Right atrium auricular region (tissue), 2 donors: ENCODE results near the gene ERCC3. TPM values are rescaled to one million over a fixed set of nuclear protein-coding genes. Genes with fewer than 3 reads are reported as not detected.

ENCODE experiments used
- DNase-seq: peaks from one replicate; pipeline ENCODE4 v3.0.0-alpha.2; 2019; ENCODE audit warnings: low spot score
- H3K27ac ChIP-seq, 2 donors: fragments of 200-600 bp; sonication (generic); 1 replicate in 1 of 2; 2 replicates in 1 of 2; pipeline ENCODE4 v1.5.1; 2016 to 2019
- H3K27me3 ChIP-seq, 2 donors: fragments of 200-600 bp; sonication (generic); one replicate each; pipeline versions ENCODE4 v1.5.1 to v1.6.0; 2017 to 2019
- H3K36me3 ChIP-seq: fragments of 200-600 bp; sonication (generic); one replicate; pipeline ENCODE4 v1.5.1; 2016
- H3K4me1 ChIP-seq, 2 donors: fragments of 200-600 bp; sonication (generic); one replicate each; pipeline versions ENCODE4 v1.5.1 to v1.6.0; 2017 to 2019
- H3K4me3 ChIP-seq, 2 donors: fragments of 200-600 bp; sonication (generic); 1 replicate in 1 of 2; 2 replicates in 1 of 2; pipeline ENCODE4 v1.5.1; 2017 to 2019; ENCODE audit warnings: mild to moderate bottlenecking in 1 of 2, moderate library complexity in 1 of 2
- H3K9me3 ChIP-seq, 2 donors: fragments of 200-600 bp; sonication (generic); one replicate each; pipeline ENCODE4 v1.5.1; 2019
- total RNA-seq, 2 donors: library from RNA; depleted of rRNA; stranded (reverse); fragments of >200 nt; gene quantifications; one replicate each; pipeline ENCODE4 v1.1.0, GENCODE V29; 2016
- TF ChIP-seq, protein P1 (sequence below), 2 donors: fragments of 200-600 bp; sonication (generic); IDR thresholded peaks; one replicate each; pipeline ENCODE4 v1.5.1; 2019; ENCODE audit warnings: antibody characterized with exemption in 2 of 2

ERCC3 gene
- total RNA-seq, 2 donors from 2014 or later = 13.9 to 15.8 TPM

GRCh38 chr2:127326289-127326945, 32.5 kb upstream of the ERCC3 start:
- DNase-seq = no peak
- H3K27me3 ChIP-seq = no peaks in the 10 kb centered on the region
- peaks cover 57% of the 10 kb centered on the region for H3K36me3 ChIP-seq
- TF ChIP-seq, protein P1, sequence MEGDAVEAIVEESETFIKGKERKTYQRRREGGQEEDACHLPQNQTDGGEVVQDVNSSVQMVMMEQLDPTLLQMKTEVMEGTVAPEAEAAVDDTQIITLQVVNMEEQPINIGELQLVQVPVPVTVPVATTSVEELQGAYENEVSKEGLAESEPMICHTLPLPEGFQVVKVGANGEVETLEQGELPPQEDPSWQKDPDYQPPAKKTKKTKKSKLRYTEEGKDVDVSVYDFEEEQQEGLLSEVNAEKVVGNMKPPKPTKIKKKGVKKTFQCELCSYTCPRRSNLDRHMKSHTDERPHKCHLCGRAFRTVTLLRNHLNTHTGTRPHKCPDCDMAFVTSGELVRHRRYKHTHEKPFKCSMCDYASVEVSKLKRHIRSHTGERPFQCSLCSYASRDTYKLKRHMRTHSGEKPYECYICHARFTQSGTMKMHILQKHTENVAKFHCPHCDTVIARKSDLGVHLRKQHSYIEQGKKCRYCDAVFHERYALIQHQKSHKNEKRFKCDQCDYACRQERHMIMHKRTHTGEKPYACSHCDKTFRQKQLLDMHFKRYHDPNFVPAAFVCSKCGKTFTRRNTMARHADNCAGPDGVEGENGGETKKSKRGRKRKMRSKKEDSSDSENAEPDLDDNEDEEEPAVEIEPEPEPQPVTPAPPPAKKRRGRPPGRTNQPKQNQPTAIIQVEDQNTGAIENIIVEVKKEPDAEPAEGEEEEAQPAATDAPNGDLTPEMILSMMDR (IDR thresholded peaks at IDR 0.05) = no peak
- no peak overlapping the region for H3K4me3 ChIP-seq
- H3K9me3 ChIP-seq = no peaks in the 10 kb centered on the region
- no peak overlapping the region for H3K27ac ChIP-seq
- H3K4me1 ChIP-seq = no peaks in the 10 kb centered on the region

- no peak overlapping the region for H3K4me3 ChIP-seq
- H3K4me1 ChIP-seq = no peaks in the 10 kb centered on the region
- TF ChIP-seq, protein P1 (IDR thresholded peaks at IDR 0.05) = peak in 1 of 2 donors; percentile 69
- H3K27ac ChIP-seq = no peak overlapping the region
- peaks cover 58% of the 10 kb centered on the region for H3K36me3 ChIP-seq
- no peaks in the 10 kb centered on the region for H3K27me3 ChIP-seq
- peaks cover 0 to 9% of the 10 kb centered on the region in 2 donors for H3K9me3 ChIP-seq
- no peak for DNase-seq
These were observed 30.7 kb upstream of the ERCC3 start for GRCh38 chr2:127324635-127325034.

DNA sequence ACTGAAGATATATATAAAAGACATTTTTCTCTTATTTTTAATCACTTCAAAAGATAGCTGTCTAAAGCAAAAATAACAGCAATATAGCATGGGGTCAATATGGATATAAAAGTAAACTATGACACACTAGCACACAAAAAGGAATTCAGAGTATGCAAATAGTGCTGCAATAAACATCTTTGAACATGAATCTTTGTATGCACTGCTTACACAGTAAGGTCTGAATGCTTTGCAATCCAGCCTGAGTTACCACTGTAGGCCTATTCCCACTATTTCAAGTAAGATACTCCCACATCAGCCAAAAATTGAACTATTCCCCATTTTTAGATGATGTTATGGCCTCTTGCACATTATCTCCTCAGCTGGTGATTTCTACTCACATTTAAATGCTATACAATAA, 27.4 kb upstream of the ERCC3 start:
- Histone ChIP-seq H3K27ac (no peak overlapping the region), H3K27me3 (no peaks in the 10 kb centered on the region), H3K9me3 (peaks cover 0 to 9% of the 10 kb centered on the region in 2 donors), H3K4me3 (no peak overlapping the region), H3K4me1 (no peaks in the 10 kb centered on the region), H3K36me3 (peaks cover 45% of the 10 kb centered on the region)
- TF ChIP-seq, protein P1 (IDR thresholded peaks at IDR 0.05) = no peak
- no peak for DNase-seq

GRCh38 chr2:127320586-127321275, 26.8 kb upstream of the ERCC3 start:
- H3K27ac ChIP-seq = no peak overlapping the region
- no peak for DNase-seq
- H3K4me1 ChIP-seq = no peaks in the 10 kb centered on the region
- no peaks in the 10 kb centered on the region for H3K27me3 ChIP-seq
- H3K36me3 ChIP-seq = peaks cover 50% of the 10 kb centered on the region
- TF ChIP-seq, protein P1 (IDR thresholded peaks at IDR 0.05) = no peak
- H3K4me3 ChIP-seq = no peak overlapping the region
- peaks cover 0 to 9% of the 10 kb centered on the region in 2 donors for H3K9me3 ChIP-seq

GRCh38 chr2:127320067-127320466, 26.1 kb upstream of the ERCC3 start:
- H3K4me1 ChIP-seq = no peaks in the 10 kb centered on the region
- H3K36me3 ChIP-seq = peaks cover 45% of the 10 kb centered on the region
- TF ChIP-seq, protein P1 (IDR thresholded peaks at IDR 0.05) = no peak

More at GRCh38 chr2:127320067-127320466, 26.1 kb upstream of the ERCC3 start:
- Histone ChIP-seq H3K9me3 (peaks cover 0 to 9% of the 10 kb centered on the region in 2 donors), H3K27ac (no peak overlapping the region), H3K27me3 (no peaks in the 10 kb centered on the region), H3K4me3 (no peak overlapping the region)
- DNase-seq = no peak
